ENCODE measurements around the gene B4GAT1.
"Not testable (repeated sequence)": the region's sequence is repeated elsewhere in the genome, so short reads cannot be mapped to it uniquely, and the experiment has no call there.

The B4GAT1 gene

GRCh38 chr11:66320289-66320688 is 27.1 kb downstream of the B4GAT1 start:
- not testable (repeated sequence) for DNase-seq

GRCh38 chr11:66318600-66318970 is 28.8 kb downstream of the B4GAT1 start:
- DNase-seq: no peak

GRCh38 chr11:66317723-66318599 is 29.5 kb downstream of the B4GAT1 start:
- no peak for DNase-seq

GRCh38 chr11:66317322-66317722 is 30.1 kb downstream of the B4GAT1 start:
- DNase-seq: no peak

GRCh38 chr11:66316849-66317251 is 30.6 kb downstream of the B4GAT1 start, which contains the start of gene CD248:
TSS of gene CD248 (minus strand) at chr11:66317044. CDS start at chr11:66317027, 17 bp downstream.
- DNase-seq: no peak

- DNase-seq: no peak
Observed at GRCh38 chr11:66315921-66316811, 31.3 kb downstream of the B4GAT1 start.

- no peak for DNase-seq
Observed at GRCh38 chr11:66315498-66315885, 31.9 kb downstream of the B4GAT1 start.

GRCh38 chr11:66314561-66315497 is 32.6 kb downstream of the B4GAT1 start:
- DNase-seq: no peak

- DNase-seq: no peak
Observed at GRCh38 chr11:66314186-66314501, 33.3 kb downstream of the B4GAT1 start.

- DNase-seq: no peak
Observed at GRCh38 chr11:66313321-66314185, 33.9 kb downstream of the B4GAT1 start.

- peak; percentile 48 for DNase-seq
Observed at GRCh38 chr11:66312549-66313320, 34.7 kb downstream of the B4GAT1 start.

- peak; percentile 69 for DNase-seq
Observed at GRCh38 chr11:66311965-66312548, 35.4 kb downstream of the B4GAT1 start.

GRCh38 chr11:66311470-66311964 is 35.9 kb downstream of the B4GAT1 start:
- no peak for DNase-seq

GRCh38 chr11:66310803-66311440 is 36.5 kb downstream of the B4GAT1 start:
- DNase-seq: not testable (repeated sequence)

GRCh38 chr11:66310324-66310723 is 37.1 kb downstream of the B4GAT1 start:
- no peak for DNase-seq

- DNase-seq: no peak
Observed at GRCh38 chr11:66309475-66309874, 38.0 kb downstream of the B4GAT1 start.

- no peak for DNase-seq
Observed at GRCh38 chr11:66302656-66303055, 44.8 kb downstream of the B4GAT1 start.

- DNase-seq: no peak
Observed at GRCh38 chr11:66299186-66299585, 48.2 kb downstream of the B4GAT1 start.

GRCh38 chr11:66297610-66298009 is 49.8 kb downstream of the B4GAT1 start:
- no peak for DNase-seq
